Sigmoid colon (tissue), 7 donors: Measurements from ENCODE around the gene ZDHHC22. TPM values are rescaled to one million over a fixed set of nuclear protein-coding genes. Genes with fewer than 3 reads are reported as not detected.

Source experiments
- DNase-seq: peaks from one replicate; pipeline ENCODE4 v3.0.0-alpha.2; 2019
- H3K27ac ChIP-seq, 4 donors: fragments of 200-600 bp; sonication (generic); one replicate each; pipeline ENCODE4 v1.5.1; 2016 to 2019; ENCODE audit warnings: mild to moderate bottlenecking in 1 of 4
- H3K27me3 ChIP-seq, 3 donors: fragments of 200-600 bp; sonication (generic); one replicate each; pipeline ENCODE4 v1.5.1; 2019; ENCODE audit warnings: mild to moderate bottlenecking in 1 of 3
- H3K36me3 ChIP-seq, 4 donors: fragments of 200-600 bp; sonication (generic); one replicate each; pipeline ENCODE4 v1.5.1; 2016 to 2019
- H3K4me1 ChIP-seq, 4 donors: fragments of 200-600 bp; sonication (generic); one replicate each; pipeline ENCODE4 v1.5.1; 2017 to 2019
- H3K4me3 ChIP-seq, 4 donors: fragments of 200-600 bp; sonication (generic); one replicate each; pipeline ENCODE4 v1.5.1; 2017 to 2019; ENCODE audit warnings: mild to moderate bottlenecking in 2 of 4, moderate library complexity in 1 of 4
- H3K9me3 ChIP-seq, 4 donors: fragments of 200-600 bp in 3 of 4; sonication (generic) in 3 of 4; one replicate each; pipeline versions ENCODE4 v1.5.1 to v1.6.1; 2013 to 2019
- CTCF ChIP-seq, 4 experiments: fragments of 450-650 bp in 3 of 4; fragments of 200-600 bp in 1 of 4; IDR thresholded peaks; one replicate each; pipeline ENCODE4 v1.5.1; 2016 to 2019; ENCODE audit warnings: antibody characterized with exemption in 4 of 4, mild to moderate bottlenecking in 3 of 4, moderate library complexity in 2 of 4
- EP300 ChIP-seq, 4 donors: sonication (generic); formaldehyde crosslinking; IDR thresholded peaks; one replicate each; pipeline ENCODE4 v1.6.1; 2017; ENCODE audit warnings: antibody characterized with exemption in 4 of 4
- POLR2A ChIP-seq, 2 donors: fragments of 450-650 bp; IDR thresholded peaks; one replicate each; pipeline ENCODE4 v1.6.1; 2016; ENCODE audit warnings: antibody characterized with exemption in 2 of 2, mild to moderate bottlenecking in 2 of 2, moderate library complexity in 2 of 2
- POLR2AphosphoS5 ChIP-seq, 4 donors: sonication (generic); formaldehyde crosslinking; IDR thresholded peaks; one replicate each; pipeline ENCODE4 v1.6.1; 2017; ENCODE audit warnings: antibody characterized with exemption in 4 of 4
- WGBS, 2 donors: extraction: QIAGEN DNeasy Blood & Tissue Kit; methylation state at CpG; one replicate each; pipeline ENCODE4 v1.1.7; 2013; 5-methylcytosine and 5-hydroxymethylcytosine counted together
- intact Hi-C: fragments of 100-400 bp; cut with DNase I; formaldehyde crosslinking; loops from one replicate; pipeline ENCODE4 v1.15.1; 2023
- polyA plus RNA-seq, 3 donors: library from polyadenylated mRNA; stranded (reverse); fragments of 200-250 nt; gene quantifications; one replicate each; pipeline ENCODE4 v1.2.3, GENCODE V29; 2013
- total RNA-seq, 4 donors: library from RNA; depleted of rRNA; stranded (reverse); fragments of >200 nt; gene quantifications; one replicate each; pipeline ENCODE4 v1.1.0, GENCODE V29; 2016
- donor health status: healthy with polysubstance abuse.
- donor health status: Bipolar disorder and iron deficiency.
- donor health status: healthy.

Gene ZDHHC22
- total and polyA plus RNA-seq, 7 donors, result 0.49 to 1.9 (median 0.95) TPM; not detected in 2

GRCh38 chr14:77086951-77087350 lies 54.6 kb downstream of the ZDHHC22 start:
- TF ChIP-seq CTCF (IDR thresholded peaks at IDR 0.05) (no peak), POLR2AphosphoS5 (IDR thresholded peaks at IDR 0.05) (no peak), POLR2A (IDR thresholded peaks at IDR 0.05) (no peak), EP300 (IDR thresholded peaks at IDR 0.05) (no peak)
- Histone ChIP-seq H3K4me3 (no peak overlapping the region), H3K9me3 (peaks cover 0 to 6% (median 2%) of the 10 kb centered on the region in 4 donors), H3K36me3 (no peaks in the 10 kb centered on the region), H3K27me3 (no peaks in the 10 kb centered on the region), H3K27ac (no peak overlapping the region), H3K4me1 (no peaks in the 10 kb centered on the region)
- no peak for DNase-seq
- intact Hi-C loops, result no loop called here
- 93 to 94% methylated on average over 6 of the region's 6 CpGs for WGBS, 2 donors

GRCh38 chr14:77086017-77086727 lies 55.4 kb downstream of the ZDHHC22 start:
- Histone ChIP-seq H3K27me3 (no peaks in the 10 kb centered on the region), H3K4me3 (no peak overlapping the region)
- TF ChIP-seq EP300 (IDR thresholded peaks at IDR 0.05) (no peak), CTCF (IDR thresholded peaks at IDR 0.05) (no peak), POLR2AphosphoS5 (IDR thresholded peaks at IDR 0.05) (no peak), POLR2A (IDR thresholded peaks at IDR 0.05) (no peak)

GRCh38 chr14:77085538-77085937 lies 56.1 kb downstream of the ZDHHC22 start:
- Histone ChIP-seq H3K9me3 (no peaks in the 10 kb centered on the region), H3K27ac (no peak overlapping the region), H3K36me3 (no peaks in the 10 kb centered on the region), H3K27me3 (no peaks in the 10 kb centered on the region), H3K4me3 (no peak overlapping the region), H3K4me1 (no peaks in the 10 kb centered on the region)
- no peak for DNase-seq
- intact Hi-C loops, result no loop called here
- WGBS, 2 donors, result 89 to 90% methylated on average over 4 of the region's 4 CpGs
- TF ChIP-seq EP300 (IDR thresholded peaks at IDR 0.05) (no peak), CTCF (IDR thresholded peaks at IDR 0.05) (no peak), POLR2AphosphoS5 (IDR thresholded peaks at IDR 0.05) (no peak), POLR2A (IDR thresholded peaks at IDR 0.05) (no peak)

More at GRCh38 chr14:77086017-77086727, 55.4 kb downstream of the ZDHHC22 start:
- intact Hi-C loops, result no loop called here
- WGBS, 2 donors, result 97 to 98% methylated on average over 3 of the region's 3 CpGs
- H3K4me1 ChIP-seq, result no peaks in the 10 kb centered on the region
- no peak overlapping the region for H3K27ac ChIP-seq
- no peaks in the 10 kb centered on the region for H3K36me3 ChIP-seq
- no peak for DNase-seq
- H3K9me3 ChIP-seq, result peaks cover 0 to 3% (median under 1%) of the 10 kb centered on the region in 4 donors

GRCh38 chr14:77084985-77085384 lies 56.6 kb downstream of the ZDHHC22 start:
- H3K27ac ChIP-seq, result no peak overlapping the region
- H3K36me3 ChIP-seq, result no peaks in the 10 kb centered on the region
- no peak overlapping the region for H3K4me3 ChIP-seq
- no peak for TF ChIP-seq POLR2A (IDR thresholded peaks at IDR 0.05)
- TF ChIP-seq EP300 (IDR thresholded peaks at IDR 0.05), result no peak
- no peak for TF ChIP-seq CTCF (IDR thresholded peaks at IDR 0.05)
- TF ChIP-seq POLR2AphosphoS5 (IDR thresholded peaks at IDR 0.05), result no peak
- intact Hi-C loops, result no loop called here
- H3K9me3 ChIP-seq, result peaks cover 0 to 4% (median 0%) of the 10 kb centered on the region in 4 donors
- no peaks in the 10 kb centered on the region for H3K4me1 ChIP-seq
- 76% methylated on average over 5 of the region's 5 CpGs for WGBS, 2 donors
- DNase-seq, result no peak
- no peaks in the 10 kb centered on the region for H3K27me3 ChIP-seq
